GM19351 (cell line): Measurements from ENCODE around the gene CD209.

Experiments used
- ATAC-seq: cut with Tn5 transposase; IDR thresholded peaks from one replicate; pipeline ENCODE4 v1.9.1; 2021; ENCODE audit warnings: mild to moderate bottlenecking, moderate library complexity; ENCODE audit not compliant: unreplicated experiment

CD209 gene

GRCh38 chr19:7739801-7740681 lies 7.3 kb downstream of the CD209 start:
- no peak for ATAC-seq

GRCh38 chr19:7739211-7739755 lies 8.1 kb downstream of the CD209 start:
- ATAC-seq, result no peak

GRCh38 chr19:7738023-7738422 lies 9.3 kb downstream of the CD209 start:
- ATAC-seq, result no peak

- ATAC-seq, result no peak
Measured at GRCh38 chr19:7737215-7737614, 10.1 kb downstream of the CD209 start.

- ATAC-seq, result no peak
Measured at GRCh38 chr19:7736148-7736547, 11.2 kb downstream of the CD209 start.

- ATAC-seq, result no peak
Measured at GRCh38 chr19:7734220-7735203, 12.8 kb downstream of the CD209 start.

- ATAC-seq, result no peak
Measured at GRCh38 chr19:7733376-7733775, 14.0 kb downstream of the CD209 start.

- no peak for ATAC-seq
Measured at GRCh38 chr19:7732045-7732444, 15.3 kb downstream of the CD209 start, which contains the start of gene CLEC4G. Gene CLEC4G, minus strand, starts transcription at chr19:7732110. Its CDS starts 8 bp downstream, at chr19:7732102.

- ATAC-seq, result no peak
Measured at GRCh38 chr19:7731615-7732014, 15.7 kb downstream of the CD209 start.

GRCh38 chr19:7731218-7731595 lies 16.1 kb downstream of the CD209 start:
- ATAC-seq, result no peak

- no peak for ATAC-seq
Measured at GRCh38 chr19:7730286-7731217, 16.8 kb downstream of the CD209 start.

GRCh38 chr19:7729831-7730285 lies 17.5 kb downstream of the CD209 start:
- no peak for ATAC-seq

GRCh38 chr19:7729211-7729610 lies 18.1 kb downstream of the CD209 start:
- no peak for ATAC-seq

- ATAC-seq, result no peak
Measured at GRCh38 chr19:7725791-7726190, 21.5 kb downstream of the CD209 start.

GRCh38 chr19:7722231-7722651 lies 25.1 kb downstream of the CD209 start:
- no peak for ATAC-seq

- no peak for ATAC-seq
Measured at GRCh38 chr19:7720351-7720750, 27.0 kb downstream of the CD209 start.

GRCh38 chr19:7718668-7719067 lies 28.7 kb downstream of the CD209 start:
- no peak for ATAC-seq

- no peak for ATAC-seq
Measured at GRCh38 chr19:7716762-7717161, 30.6 kb downstream of the CD209 start.

- no peak for ATAC-seq
Measured at GRCh38 chr19:7715671-7716070, 31.7 kb downstream of the CD209 start.

GRCh38 chr19:7710616-7711015 lies 36.7 kb downstream of the CD209 start:
- no peak for ATAC-seq
